Stomach (tissue), 4 donors: ENCODE data around the gene LEKR1.

ENCODE experiments used
- CTCF ChIP-seq, 7 experiments: fragments of 450-650 bp in 4 of 7; fragments of 200-600 bp in 3 of 7; sonication (generic) in 3 of 7; IDR thresholded peaks; one replicate each; pipeline ENCODE4 v1.5.1; 2016 to 2019; ENCODE audit warnings: antibody characterized with exemption in 7 of 7, control low read depth in 2 of 7, mild to moderate bottlenecking in 1 of 7
- POLR2A ChIP-seq, 4 donors: fragments of 450-650 bp; IDR thresholded peaks; one replicate each; pipeline ENCODE4 v1.6.1; 2016; ENCODE audit warnings: antibody characterized with exemption in 4 of 4, control low read depth in 2 of 4, mild to moderate bottlenecking in 1 of 4, moderate library complexity in 1 of 4

GRCh38 chr3:157091083-157091833 lies 265.1 kb downstream of the LEKR1 start:
- TF ChIP-seq POLR2A (IDR thresholded peaks at IDR 0.05) (no peak), CTCF (IDR thresholded peaks at IDR 0.05) (no peak)
